GM23338 (cell line): ENCODE measurements around the gene CD63. TPM values are rescaled to one million over a fixed set of nuclear protein-coding genes. Genes with fewer than 3 reads are reported as not detected.
A peak's percentile ranks its signal among the peaks of the same experiment; 100 is the strongest.

Experiments used
- ATAC-seq: fragments of 200-7000 bp; cut with Tn5 transposase; 3 replicates; pipeline ENCODE4 v1.9.1; 2020
- DNase-seq: peaks from one replicate; pipeline ENCODE4 v3.0.0-alpha.2; 2015; ENCODE audit warnings: low spot score
- H2AFZ ChIP-seq: fragments of 200-600 bp; sonication (generic); 2 replicates; pipeline ENCODE4 v1.8.0; 2016; ENCODE audit warnings: antibody characterized with exemption, mild to moderate bottlenecking, moderate library complexity
- H3F3A ChIP-seq: fragments of 200-600 bp; sonication (generic); replicated peaks from 2 replicates; pipeline ENCODE4 v1.8.0; 2017; ENCODE audit warnings: antibody characterized with exemption, mixed run types, low read depth
- H3K27ac ChIP-seq: fragments of 200-600 bp; sonication (generic); 2 replicates; pipeline ENCODE4 v1.6.1; 2016; ENCODE audit warnings: low read depth
- H3K27me3 ChIP-seq: fragments of 200-600 bp; sonication (generic); 2 replicates; pipeline ENCODE4 v1.8.0; 2016; ENCODE audit warnings: mild to moderate bottlenecking, mixed run types, moderate library complexity; ENCODE audit not compliant: insufficient read depth
- H3K36me3 ChIP-seq: fragments of 200-600 bp; sonication (generic); 2 replicates; pipeline ENCODE4 v1.8.0; 2016; ENCODE audit warnings: mild to moderate bottlenecking; ENCODE audit not compliant: insufficient read depth
- H3K4me1 ChIP-seq: fragments of 200-600 bp; sonication (generic); 2 replicates; pipeline ENCODE4 v1.8.0; 2016; ENCODE audit warnings: mild to moderate bottlenecking, moderate library complexity; ENCODE audit not compliant: insufficient read depth
- H3K4me2 ChIP-seq: fragments of 200-600 bp; sonication (generic); 2 replicates; pipeline ENCODE4 v1.7.1; 2017; ENCODE audit warnings: mixed run types
- H3K4me3 ChIP-seq: fragments of 200-600 bp; sonication (generic); 2 replicates; pipeline ENCODE4 v1.6.1; 2016; ENCODE audit warnings: mixed run types
- H3K79me2 ChIP-seq: fragments of 200-600 bp; sonication (generic); replicated peaks from 2 replicates; pipeline ENCODE4 v1.8.0; 2017; ENCODE audit warnings: mild to moderate bottlenecking; ENCODE audit not compliant: insufficient read depth
- H3K9me2 ChIP-seq: fragments of 200-600 bp; sonication (generic); 2 replicates; pipeline ENCODE4 v1.8.0; 2017; ENCODE audit not compliant: insufficient read depth
- H4K20me1 ChIP-seq: fragments of 200-600 bp; sonication (generic); replicated peaks from 2 replicates; pipeline ENCODE4 v1.8.0; 2017; ENCODE audit warnings: mild to moderate bottlenecking; ENCODE audit not compliant: insufficient read depth
- H3K27ac Mint-ChIP-seq: 2 replicates; pipeline ENCODE4 v1.8.0; 2020; ENCODE audit warnings: inconsistent platforms, mild to moderate bottlenecking, moderate library complexity, mixed read lengths
- H3K27me3 Mint-ChIP-seq: 3 replicates; pipeline ENCODE4 v1.8.0; 2022; ENCODE audit warnings: low read depth, mild to moderate bottlenecking, moderate library complexity, mixed read lengths, inconsistent platforms; ENCODE audit not compliant: insufficient read depth, poor library complexity
- H3K36me3 Mint-ChIP-seq: 3 replicates; pipeline ENCODE4 v1.8.0; 2021; ENCODE audit warnings: low read depth, mild to moderate bottlenecking, inconsistent platforms, moderate library complexity, mixed read lengths
- H3K4me1 Mint-ChIP-seq: 3 replicates; pipeline ENCODE4 v1.8.0; 2020; ENCODE audit warnings: mild to moderate bottlenecking, inconsistent platforms, mixed read lengths
- H3K4me3 Mint-ChIP-seq: 3 replicates; pipeline ENCODE4 v1.8.0; 2021; ENCODE audit warnings: moderate library complexity, mild to moderate bottlenecking, inconsistent platforms, mixed read lengths
- H3K9me3 Mint-ChIP-seq: 3 replicates; pipeline ENCODE4 v1.8.0; 2020; ENCODE audit warnings: moderate library complexity, mild to moderate bottlenecking, inconsistent platforms, mixed read lengths
- CREB1 ChIP-seq: fragments of 250-450 bp; sonication (Bioruptor Pico); IDR thresholded peaks from 2 replicates; pipeline ENCODE4 v1.5.0; 2020; ENCODE audit warnings: low read depth, mild to moderate bottlenecking, moderate library complexity
- CTCF ChIP-seq, 2 experiments: fragments of 200-600 bp in 1 of 2; sonication (generic) in 1 of 2; conservative IDR thresholded peaks; 2 replicates each; pipeline versions ENCODE4 v1.5.1 to v1.6.1; 2016 to 2017; ENCODE audit warnings: antibody characterized with exemption in 2 of 2, low read depth in 2 of 2, mild to moderate bottlenecking in 2 of 2, moderate library complexity in 1 of 2
- EZH2phosphoT487 ChIP-seq: fragments of 200-600 bp; sonication (generic); IDR thresholded peaks from one replicate; pipeline ENCODE4 v1.8.1; 2018; ENCODE audit warnings: antibody characterized with exemption; ENCODE audit not compliant: unreplicated experiment
- JUNB ChIP-seq: IDR thresholded peaks from one replicate; pipeline ENCODE4 v1.6.1; 2016; ENCODE audit warnings: antibody characterized with exemption; ENCODE audit not compliant: unreplicated experiment
- NANOG ChIP-seq: IDR thresholded peaks from 2 replicates; pipeline ENCODE4 v1.6.1; 2016; ENCODE audit warnings: antibody characterized with exemption, borderline replicate concordance
- REST ChIP-seq: IDR thresholded peaks from one replicate; pipeline ENCODE4 v1.6.1; 2018; ENCODE audit warnings: antibody characterized with exemption; ENCODE audit not compliant: unreplicated experiment
- STAT1 ChIP-seq: IDR thresholded peaks from one replicate; pipeline ENCODE4 v1.6.1; 2016; ENCODE audit warnings: antibody characterized with exemption; ENCODE audit not compliant: unreplicated experiment
- ZNF114 ChIP-seq: fragments of 250-450 bp; sonication (Bioruptor Pico); IDR thresholded peaks from 2 replicates; pipeline ENCODE4 v1.5.0; 2020; ENCODE audit warnings: mild to moderate bottlenecking, moderate library complexity
- ZNF331 ChIP-seq: fragments of 250-450 bp; sonication (Bioruptor Pico); IDR thresholded peaks from 2 replicates; pipeline ENCODE4 v1.5.0; 2020; ENCODE audit warnings: low read depth, mild to moderate bottlenecking, moderate library complexity
- ZNF462 ChIP-seq: fragments of 250-450 bp; sonication (Bioruptor Pico); IDR thresholded peaks from 2 replicates; pipeline ENCODE4 v1.5.0; 2020; ENCODE audit warnings: mild to moderate bottlenecking, moderate library complexity
- polyA plus RNA-seq: library from polyadenylated mRNA; unstranded; fragments of >200 nt; fragmentation: Nextera tagmentation; extraction: Ambion mirVana; gene quantifications from 2 replicates; pipeline ENCODE4 v1.2.1, GENCODE V29; 2016
- total RNA-seq: library from RNA; depleted of rRNA; stranded (reverse); fragments of >200 nt; shearing (Covaris generic); gene quantifications from 2 replicates; pipeline ENCODE4 v1.2.3, GENCODE V29; 2014

The CD63 gene
- total and polyA plus RNA-seq, 2 experiments from 2014 or later, result 294 to 685 TPM

GRCh38 chr12:55757701-55758100 lies 28.9 kb upstream of the CD63 start:
- H3K4me1 ChIP-seq, result no peaks in the 10 kb centered on the region
- ATAC-seq (peak; percentile 12), DNase-seq (no peak)
- no peaks in the 10 kb centered on the region for H3K27me3 ChIP-seq
- no peaks in the 10 kb centered on the region for H3K79me2 ChIP-seq
- Mint-ChIP-seq H3K4me3 (no peak overlapping the region), H3K27ac (no peak overlapping the region; the same call in 1 of the 2 replicates), H3K4me1 (peaks cover 19% of the 10 kb centered on the region), H3K9me3 (no peaks in the 10 kb centered on the region; the same call in 2 of the 3 replicates), H3K36me3 (peaks cover 68% of the 10 kb centered on the region), H3K27me3 (peaks cover 7% of the 10 kb centered on the region)
- H3F3A ChIP-seq, result peaks cover 19% of the 10 kb centered on the region; the same call in 1 of the 2 replicates
- H3K27ac ChIP-seq, result peak overlapping the region; percentile 72
- peaks cover 36% of the 10 kb centered on the region for H3K36me3 ChIP-seq
- peaks cover 49% of the 10 kb centered on the region for H4K20me1 ChIP-seq
- TF ChIP-seq ZNF331 (CRISPR knock-in tag), result no peak
- H2AFZ ChIP-seq, result no peak overlapping the region
- H3K4me3 ChIP-seq, result no peak overlapping the region
- H3K9me2 ChIP-seq, result 0 out of 2 replicates have a peak, but pooled peaks cover 3% of the 10 kb centered on the region
- no peak overlapping the region for H3K4me2 ChIP-seq

- H3K27ac Mint-ChIP-seq, result peak overlapping the region; percentile 8; the same call in 1 of the 2 replicates
- no peak overlapping the region for H3K4me3 ChIP-seq
- TF ChIP-seq STAT1, result no peak
- no peak for TF ChIP-seq NANOG
- no peak for TF ChIP-seq CTCF (conservative IDR thresholded peaks at IDR 0.05; ENCODE audit: low read depth in 2 of 2)
- TF ChIP-seq EZH2phosphoT487, result no peak
- TF ChIP-seq ZNF331 (CRISPR knock-in tag), result no peak
- TF ChIP-seq ZNF462, result no peak
- TF ChIP-seq ZNF114, result no peak
- TF ChIP-seq JUNB, result no peak
- no peak for TF ChIP-seq CREB1
- TF ChIP-seq REST, result no peak
- H3K36me3 ChIP-seq, result peaks cover 42% of the 10 kb centered on the region
- DNase-seq (no peak), ATAC-seq (peak; percentile 13)
- H3K9me3 Mint-ChIP-seq, result no peaks in the 10 kb centered on the region; the same call in 2 of the 3 replicates
- no peak overlapping the region for H3K4me2 ChIP-seq
- H3F3A ChIP-seq, result peaks cover 17% of the 10 kb centered on the region; the same call in 1 of the 2 replicates
- H3K4me1 ChIP-seq, result peaks cover 8% of the 10 kb centered on the region; the same call in 1 of the 2 replicates
- peaks cover 25% of the 10 kb centered on the region for H3K4me1 Mint-ChIP-seq
- no peak overlapping the region for H3K4me3 Mint-ChIP-seq
- no peaks in the 10 kb centered on the region for H3K79me2 ChIP-seq
- no peak overlapping the region; the same call in 1 of the 2 replicates for H3K27ac ChIP-seq
- H3K27me3 ChIP-seq, result no peaks in the 10 kb centered on the region
- H3K36me3 Mint-ChIP-seq, result peaks cover 78% of the 10 kb centered on the region
- peaks cover 9% of the 10 kb centered on the region for H3K27me3 Mint-ChIP-seq
- no peak overlapping the region for H2AFZ ChIP-seq
- peaks cover 48% of the 10 kb centered on the region for H4K20me1 ChIP-seq
- 0 out of 2 replicates have a peak, but pooled peaks cover 3% of the 10 kb centered on the region for H3K9me2 ChIP-seq
Observed at GRCh38 chr12:55755246-55755645, 26.4 kb upstream of the CD63 start.
